G401 (cell line): Measurements from ENCODE around the gene GSPT1. TPM values are rescaled to one million over a fixed set of nuclear protein-coding genes. Genes with fewer than 3 reads are reported as not detected.
"Not testable (repeated sequence)": the region's sequence is repeated elsewhere in the genome, so short reads cannot be mapped to it uniquely, and the experiment has no call there.

Experiments used
- DNase-seq: peaks from one replicate; pipeline ENCODE4 v3.0.0-alpha.2; 2015; ENCODE audit warnings: low spot score
- in situ Hi-C: cut with HindIII; loops from 2 replicates; pipeline ENCODE4 v1.10.0; 2016; ENCODE audit warnings: low sequenced_read_pairs, mixed read lengths
- total RNA-seq: library from RNA; depleted of rRNA; stranded (reverse); fragments of >200 nt; shearing (Covaris generic); gene quantifications from 2 replicates; pipeline ENCODE4 v1.2.3, GENCODE V29; 2014

Gene GSPT1
- total RNA-seq, 1 experiment from 2014 or later, result 26.5 TPM

DNA sequence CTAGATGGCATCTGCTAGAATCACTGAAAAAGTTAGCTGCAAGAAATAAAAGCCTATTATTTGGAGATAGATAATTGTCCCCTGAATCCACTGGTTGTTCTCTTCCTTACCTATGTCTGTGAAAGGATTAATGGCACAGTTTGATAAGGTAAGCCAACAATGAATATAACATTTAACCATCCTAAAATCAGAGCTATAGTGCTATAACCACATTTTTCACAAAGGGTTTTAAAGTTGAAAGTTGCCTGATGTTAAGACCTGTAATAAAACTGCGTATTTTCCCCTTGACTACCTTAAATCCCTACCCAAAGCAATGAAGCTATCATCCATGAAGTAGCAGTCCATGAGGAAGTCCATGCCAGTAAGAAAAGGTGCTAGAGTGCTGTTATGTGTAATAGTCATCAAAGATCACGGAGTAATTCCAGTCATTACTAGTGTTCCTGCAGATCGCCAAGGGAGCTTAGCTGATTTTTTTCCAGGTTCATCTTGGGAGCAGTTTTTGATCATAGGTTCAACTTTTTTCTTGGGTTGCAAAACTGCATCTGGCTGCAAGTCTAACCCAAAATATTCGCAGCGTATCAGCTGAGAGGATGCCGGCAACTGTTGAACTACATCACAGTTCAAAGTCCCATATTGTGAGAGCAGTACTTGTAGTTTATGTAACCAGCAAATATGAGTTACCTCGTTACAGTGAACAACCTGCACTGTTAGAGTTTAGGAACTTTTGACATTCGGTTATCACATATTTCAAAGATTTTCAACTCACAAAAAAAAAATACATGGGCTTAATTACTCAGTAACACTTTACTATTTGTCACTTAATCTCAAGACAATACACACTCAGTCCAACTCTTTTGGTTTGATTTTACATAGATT, 46.2 kb downstream of the GSPT1 start:
- in situ Hi-C loops, result no loop called here

GRCh38 chr16:11868412-11868980, 47.3 kb downstream of the GSPT1 start:
- no peak for DNase-seq
- in situ Hi-C loops, result no loop called here

More for the DNA sequence above, 46.2 kb downstream of the GSPT1 start:
- no peak for DNase-seq

DNA sequence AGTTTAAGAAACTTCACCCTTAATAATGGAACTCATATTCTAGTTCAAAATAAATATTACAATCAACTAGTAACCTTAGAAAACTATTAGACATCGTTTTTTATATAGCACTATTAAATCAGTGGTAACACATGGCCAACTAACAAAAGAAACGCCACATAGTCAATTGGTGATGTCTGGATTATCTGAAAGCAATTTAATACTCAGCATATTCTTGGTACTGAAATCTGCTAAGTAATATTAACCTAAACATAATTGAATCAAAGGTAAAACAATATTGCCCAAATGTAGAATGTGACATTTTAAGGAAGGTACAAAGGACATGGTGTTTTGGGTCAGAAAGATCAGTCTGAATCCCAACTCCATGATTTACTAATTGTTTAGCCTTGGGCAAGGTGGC, 53.3 kb downstream of the GSPT1 start:
- DNase-seq, result no peak
- in situ Hi-C loops, result no loop called here

- no peak for DNase-seq
- in situ Hi-C loops, result no loop called here
These were observed 58.6 kb downstream of the GSPT1 start for GRCh38 chr16:11857161-11857560.

DNA sequence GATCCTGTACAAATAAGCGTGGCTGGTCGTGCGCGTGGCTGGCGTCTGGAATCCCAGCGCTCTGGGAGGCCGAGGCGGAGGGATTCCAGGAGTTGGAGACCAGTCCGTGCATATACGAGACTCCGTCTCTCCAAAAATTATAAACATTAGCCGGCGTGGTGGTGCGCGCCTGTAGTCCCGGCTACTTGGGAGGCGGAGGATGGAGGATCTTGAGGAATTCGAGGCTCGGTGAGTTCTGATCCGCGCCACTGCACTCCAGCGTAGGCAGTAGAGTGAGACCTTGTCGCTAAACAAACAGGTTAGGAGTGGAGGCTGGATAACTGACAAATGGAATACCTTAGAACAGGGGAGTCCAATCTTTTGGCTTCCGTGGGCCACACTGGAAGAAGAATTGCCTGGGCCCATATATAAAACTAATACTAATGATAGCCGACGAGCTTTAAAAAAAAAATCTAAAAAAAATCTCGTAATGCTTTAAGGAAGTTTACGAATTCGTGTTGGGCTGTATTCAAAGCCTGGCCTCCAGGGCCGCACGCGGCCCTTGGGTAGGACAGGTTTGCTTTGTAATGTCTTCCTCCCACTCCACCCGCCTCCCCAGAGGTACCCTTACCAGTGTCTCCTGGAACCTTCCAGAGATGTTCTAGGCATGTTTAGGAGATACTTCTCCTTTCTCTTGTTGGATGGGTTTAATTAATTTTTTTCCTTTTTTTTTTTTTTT, 63.5 kb downstream of the GSPT1 start:
- DNase-seq, result no peak
- in situ Hi-C loops, result no loop called here

DNA sequence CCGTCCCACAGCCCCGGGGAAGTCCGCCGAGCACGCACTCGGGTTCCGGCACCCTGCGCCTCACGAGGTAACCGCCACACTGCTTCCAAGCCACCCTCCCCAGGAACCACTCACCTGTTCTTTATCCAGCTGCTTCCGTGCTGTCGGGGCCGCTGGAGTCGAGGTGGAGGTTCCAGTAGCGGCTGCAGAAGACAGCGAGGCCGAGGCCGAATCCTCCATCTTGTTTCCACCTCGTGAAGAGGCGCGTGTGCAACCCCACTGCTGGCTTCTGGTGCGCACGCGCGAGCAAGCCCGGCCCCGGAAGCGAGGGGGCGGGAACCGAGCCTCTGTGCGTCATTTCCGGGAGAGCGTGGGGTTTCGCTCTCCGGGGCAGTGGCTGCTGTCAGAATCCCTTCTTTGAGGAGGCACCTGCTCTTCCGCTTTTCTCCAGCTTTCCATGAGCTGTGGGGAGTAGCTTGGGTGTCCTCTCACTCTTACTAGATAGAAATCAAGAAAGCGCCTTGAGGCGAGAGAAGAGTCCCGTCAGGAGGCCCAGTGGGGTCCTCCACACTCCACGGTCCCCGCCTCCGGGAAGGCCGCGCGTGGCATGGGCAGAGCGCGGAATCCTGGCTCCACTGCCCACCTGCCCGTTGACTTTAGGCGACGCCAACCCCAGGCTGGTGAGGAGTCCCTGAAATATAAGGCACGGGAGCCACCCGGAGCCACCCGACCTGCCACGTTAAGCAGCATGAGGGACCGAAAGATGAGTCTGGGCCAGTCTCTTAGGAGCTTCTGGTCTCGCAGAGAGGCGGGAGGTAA, 64.3 kb downstream of the GSPT1 start, which contains the start of gene RSL1D1:
Gene RSL1D1 (minus strand): TSS at position 249 of the 798 bp plus-strand sequence. CDS start 30 bp downstream, at position 219.
- in situ Hi-C loops, result no loop called here
- peak; percentile 92 for DNase-seq

GRCh38 chr16:11848842-11849241, 66.9 kb downstream of the GSPT1 start:
- in situ Hi-C loops, result no loop called here
- DNase-seq, result no peak

- in situ Hi-C loops, result no loop called here
These were observed 71.3 kb downstream of the GSPT1 start for GRCh38 chr16:11844499-11844898.

DNA sequence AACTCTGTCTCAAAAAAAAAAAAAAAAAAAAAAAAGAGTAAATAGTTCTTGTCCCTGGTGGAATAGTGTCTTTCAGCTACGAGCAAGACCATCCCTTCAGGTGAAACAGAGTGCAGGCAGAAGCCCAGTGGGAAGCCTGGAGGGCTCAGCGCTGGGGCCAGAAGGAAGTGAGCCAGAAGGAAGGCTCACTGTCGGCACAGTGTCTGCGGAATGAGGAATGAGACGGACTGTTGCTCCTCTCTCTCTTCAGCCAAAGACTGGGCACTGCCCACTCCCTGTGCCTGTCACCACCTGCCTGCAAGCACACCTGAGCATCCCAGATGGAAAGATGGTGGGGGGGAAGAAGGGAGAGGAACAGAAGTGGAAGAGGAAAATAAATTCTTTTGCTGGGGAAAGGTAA, 71.9 kb downstream of the GSPT1 start:
- DNase-seq, result peak; percentile 77
- in situ Hi-C loops, result no loop called here

More at GRCh38 chr16:11844499-11844898, 71.3 kb downstream of the GSPT1 start:
- DNase-seq, result no peak

GRCh38 chr16:11843206-11843605, 72.5 kb downstream of the GSPT1 start:
- in situ Hi-C loops, result no loop called here
- DNase-seq, result no peak

DNA sequence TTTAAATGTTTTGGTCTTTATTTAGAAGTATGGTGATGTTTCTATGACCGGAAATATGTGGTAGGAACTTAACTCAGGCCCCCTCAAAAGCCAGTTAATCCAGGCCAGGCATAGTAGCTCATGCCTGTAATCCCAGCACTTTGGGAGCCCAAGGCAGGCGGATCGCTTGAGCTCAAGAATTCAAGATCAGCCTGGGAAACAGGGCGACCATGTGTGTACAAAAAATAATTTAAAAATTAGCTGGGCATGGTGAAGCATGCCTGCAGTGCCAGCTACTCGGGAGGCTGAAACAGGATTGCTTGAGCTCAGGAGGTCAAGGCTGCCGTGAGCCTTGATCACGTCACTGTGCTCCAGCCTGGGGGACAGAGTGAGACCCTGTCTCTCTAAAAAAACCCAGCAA, 74.7 kb downstream of the GSPT1 start:
- in situ Hi-C loops, result no loop called here
- DNase-seq, result no peak

GRCh38 chr16:11836650-11837244, 79.0 kb downstream of the GSPT1 start:
- in situ Hi-C loops, result no loop called here
- DNase-seq, result peak; percentile 59

DNA sequence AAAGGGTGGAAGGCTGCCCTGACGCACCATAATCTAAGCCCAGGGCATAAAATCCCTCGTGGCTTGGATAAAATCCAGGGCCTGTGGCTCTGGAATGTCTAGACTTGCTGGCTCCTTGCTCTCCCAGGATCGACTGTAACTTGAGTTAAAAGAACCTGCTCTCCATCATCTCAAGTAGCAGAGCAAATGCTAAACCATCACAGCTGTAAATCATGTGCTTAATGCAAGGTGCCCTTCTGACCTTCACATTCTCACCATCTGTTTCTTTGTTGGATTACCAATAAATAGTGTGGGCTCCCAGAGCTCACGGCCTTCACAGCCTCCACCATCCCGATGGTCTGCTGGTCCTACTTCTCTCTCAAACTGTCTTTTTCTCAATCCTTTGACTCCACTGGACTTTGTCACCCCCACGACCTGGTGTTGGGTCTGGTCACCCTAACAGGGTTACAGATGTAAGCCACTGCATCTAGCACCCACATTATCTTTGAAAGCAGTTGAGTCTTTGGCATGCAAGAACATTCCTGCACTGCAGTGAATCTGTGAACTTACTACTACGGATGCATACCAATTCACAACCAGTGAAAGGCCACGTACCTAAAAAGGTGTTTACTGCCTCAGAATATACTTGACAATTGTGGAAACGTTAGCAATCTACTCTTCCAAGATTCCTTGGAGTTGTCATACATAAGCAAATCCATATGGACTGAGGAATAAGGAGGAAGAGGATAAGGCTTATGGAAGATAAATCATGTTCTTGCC, 79.7 kb downstream of the GSPT1 start:
- peak; percentile 59 for DNase-seq
- in situ Hi-C loops, result no loop called here

DNA sequence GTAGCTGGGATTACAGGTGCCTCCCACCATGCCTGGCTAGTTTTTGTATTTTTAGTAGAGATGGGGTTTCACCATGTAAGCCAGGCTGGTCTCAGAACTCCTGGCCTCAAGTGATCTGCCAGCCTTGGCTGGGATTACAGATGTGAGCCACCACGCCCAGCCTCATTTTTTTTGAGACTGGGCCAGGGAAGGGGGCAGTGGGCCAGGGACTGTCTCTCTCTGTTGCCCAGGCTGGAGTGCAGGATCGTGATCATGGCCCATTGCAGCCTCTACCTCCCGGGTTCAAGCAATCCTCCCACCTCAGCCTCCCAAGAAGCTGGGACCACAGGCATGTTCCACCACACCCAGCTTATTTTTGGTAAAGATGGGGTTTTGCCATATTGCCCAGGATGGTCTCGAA, 80.4 kb downstream of the GSPT1 start:
- in situ Hi-C loops, result no loop called here
- no peak for DNase-seq

DNA sequence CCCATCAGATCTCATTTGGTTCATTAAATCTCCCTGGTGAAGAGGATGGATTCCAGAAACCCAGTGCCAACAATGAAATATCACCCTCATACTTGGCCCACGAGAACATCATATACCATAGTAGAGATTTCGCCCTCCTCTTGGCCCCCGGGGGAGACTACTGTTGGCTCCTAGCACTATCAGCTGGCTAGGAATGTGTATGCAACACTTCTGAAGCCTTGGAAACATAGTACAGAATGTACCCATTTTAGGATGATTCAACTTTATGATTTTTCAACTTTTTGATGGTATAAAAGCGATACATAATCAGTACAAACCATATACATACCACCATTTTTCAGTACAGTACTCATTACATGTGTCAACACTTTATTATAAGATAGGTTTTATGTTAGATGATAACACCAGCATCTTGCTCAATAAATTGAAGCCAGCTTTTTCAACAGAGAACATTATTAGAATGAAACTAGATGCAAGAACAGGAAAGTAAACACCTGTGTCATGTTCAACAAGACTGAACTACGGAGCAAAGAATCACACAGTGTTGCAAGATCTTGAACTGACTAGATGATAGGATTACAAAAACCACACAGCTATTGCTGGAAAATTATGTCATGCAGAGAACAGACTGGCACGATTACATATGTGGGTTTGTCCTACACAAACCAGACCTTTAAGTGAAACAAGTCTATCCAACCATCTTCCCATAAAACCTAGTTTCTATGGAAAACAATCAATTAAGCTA, 81.6 kb downstream of the GSPT1 start:
- in situ Hi-C loops, result no loop called here
- no peak for DNase-seq

GRCh38 chr16:11828696-11829095, 87.1 kb downstream of the GSPT1 start:
- in situ Hi-C loops, result no loop called here
- DNase-seq, result no peak

GRCh38 chr16:11825520-11826165, 90.1 kb downstream of the GSPT1 start:
- in situ Hi-C loops, DNase-seq: not testable (repeated sequence)
